ENCODE data around the gene NLGN1. TPM values are rescaled to one million over a fixed set of nuclear protein-coding genes. Genes with fewer than 3 reads are reported as not detected.

The NLGN1 gene
- total RNA-seq, 1 experiment from 2014 or later, result 0.85 TPM

GRCh38 chr3:174270841-174271240 lies 873.3 kb downstream of the NLGN1 start:
- intact Hi-C loops (cut with micrococcal nuclease; ENCODE audit: unreplicated experiment), result no loop called here
- in situ Hi-C loops (cut with HindIII; ENCODE audit: low pct_unique_long_range_greater_than_20kb, low sequenced_read_pairs), result no loop called here
- ChIA-PET CTCF (no interaction called here), POLR2A (no interaction called here)
- Histone ChIP-seq H3K4me1 (ENCODE audit: control insufficient read depth, insufficient read depth, low read length) (no peaks in the 10 kb centered on the region), H3K27ac (ENCODE audit: low read length) (no peak overlapping the region), H3K9me3 (ENCODE audit: control insufficient read depth, insufficient read depth, low read depth, low read length) (no peaks in the 10 kb centered on the region), H3K36me3 (ENCODE audit: control insufficient read depth, insufficient read depth, low read length) (no peaks in the 10 kb centered on the region), H3K27me3 (ENCODE audit: control insufficient read depth, insufficient read depth, low read length) (no peaks in the 10 kb centered on the region), H3K4me3 (ENCODE audit: low read depth in 2 of 2, low read length in 2 of 2) (no peak overlapping the region)
- DNase-seq (ENCODE audit: low read depth, low spot score) (no peak), ATAC-seq (no peak)
- TF ChIP-seq TCF7L2 (IDR thresholded peaks at IDR 0.05; ENCODE audit: low read depth, low read length) (no peak), REST (IDR thresholded peaks at IDR 0.05; ENCODE audit: insufficient read depth in 1 of 2, low read depth in 2 of 2, low read length in 1 of 2) (no peak), SIN3A (IDR thresholded peaks at IDR 0.05; ENCODE audit: borderline replicate concordance, insufficient read depth, low read depth, low read length) (no peak), POLR2AphosphoS5 (IDR thresholded peaks at IDR 0.05; ENCODE audit: low read depth, low read length) (no peak)
- TF ChIP-seq, protein P1, sequence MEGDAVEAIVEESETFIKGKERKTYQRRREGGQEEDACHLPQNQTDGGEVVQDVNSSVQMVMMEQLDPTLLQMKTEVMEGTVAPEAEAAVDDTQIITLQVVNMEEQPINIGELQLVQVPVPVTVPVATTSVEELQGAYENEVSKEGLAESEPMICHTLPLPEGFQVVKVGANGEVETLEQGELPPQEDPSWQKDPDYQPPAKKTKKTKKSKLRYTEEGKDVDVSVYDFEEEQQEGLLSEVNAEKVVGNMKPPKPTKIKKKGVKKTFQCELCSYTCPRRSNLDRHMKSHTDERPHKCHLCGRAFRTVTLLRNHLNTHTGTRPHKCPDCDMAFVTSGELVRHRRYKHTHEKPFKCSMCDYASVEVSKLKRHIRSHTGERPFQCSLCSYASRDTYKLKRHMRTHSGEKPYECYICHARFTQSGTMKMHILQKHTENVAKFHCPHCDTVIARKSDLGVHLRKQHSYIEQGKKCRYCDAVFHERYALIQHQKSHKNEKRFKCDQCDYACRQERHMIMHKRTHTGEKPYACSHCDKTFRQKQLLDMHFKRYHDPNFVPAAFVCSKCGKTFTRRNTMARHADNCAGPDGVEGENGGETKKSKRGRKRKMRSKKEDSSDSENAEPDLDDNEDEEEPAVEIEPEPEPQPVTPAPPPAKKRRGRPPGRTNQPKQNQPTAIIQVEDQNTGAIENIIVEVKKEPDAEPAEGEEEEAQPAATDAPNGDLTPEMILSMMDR (IDR thresholded peaks at IDR 0.05), result no peak
- BruUV-seq (replicated peaks), result no TSS peak

GRCh38 chr3:174275336-174275735 lies 877.8 kb downstream of the NLGN1 start:
- ChIA-PET CTCF (no interaction called here), POLR2A (no interaction called here)
- H3K27ac ChIP-seq (ENCODE audit: low read length), result no peak overlapping the region
- no peaks in the 10 kb centered on the region for H3K4me1 ChIP-seq (ENCODE audit: control insufficient read depth, insufficient read depth, low read length)
- in situ Hi-C loops (cut with HindIII; ENCODE audit: low pct_unique_long_range_greater_than_20kb, low sequenced_read_pairs) (no loop called here), intact Hi-C loops (cut with micrococcal nuclease; ENCODE audit: unreplicated experiment) (no loop called here)
- no peak overlapping the region for H3K4me3 ChIP-seq (ENCODE audit: low read depth in 2 of 2, low read length in 2 of 2)
- BruUV-seq (replicated peaks), result no TSS peak
- no peaks in the 10 kb centered on the region for H3K36me3 ChIP-seq (ENCODE audit: control insufficient read depth, insufficient read depth, low read length)
- TF ChIP-seq TCF7L2 (IDR thresholded peaks at IDR 0.05; ENCODE audit: low read depth, low read length), result no peak
- TF ChIP-seq POLR2AphosphoS5 (IDR thresholded peaks at IDR 0.05; ENCODE audit: low read depth, low read length), result no peak
- TF ChIP-seq, protein P1 (IDR thresholded peaks at IDR 0.05), result no peak
- TF ChIP-seq REST (IDR thresholded peaks at IDR 0.05; ENCODE audit: insufficient read depth in 1 of 2, low read depth in 2 of 2, low read length in 1 of 2), result no peak
- TF ChIP-seq SIN3A (IDR thresholded peaks at IDR 0.05; ENCODE audit: borderline replicate concordance, insufficient read depth, low read depth, low read length), result no peak
- DNase-seq (ENCODE audit: low read depth, low spot score) (no peak), ATAC-seq (no peak)
- H3K9me3 ChIP-seq (ENCODE audit: control insufficient read depth, insufficient read depth, low read depth, low read length), result no peaks in the 10 kb centered on the region
- no peaks in the 10 kb centered on the region for H3K27me3 ChIP-seq (ENCODE audit: control insufficient read depth, insufficient read depth, low read length)

All from Panc1 (cell line).